LNCaP clone FGC (cell line): ENCODE data around the gene TIMM17A.

Source experiments
- DNase-seq: peaks from one replicate; pipeline ENCODE4 v3.0.0-alpha.2; 2011; ENCODE audit warnings: low read depth
- H3K4me3 ChIP-seq: 2 replicates; pipeline ENCODE4 v1.5.1; 2011; ENCODE audit warnings: mild to moderate bottlenecking, low read depth, low read length, control low read depth
- TF ChIP-seq, protein P1 (sequence below): IDR thresholded peaks from 2 replicates; pipeline ENCODE4 v1.5.1; 2012; ENCODE audit warnings: mild to moderate bottlenecking; ENCODE audit not compliant: control insufficient read depth, insufficient read depth; ENCODE audit errors: extremely low read depth

Gene TIMM17A

GRCh38 chr1:201990427-201990826, 35.1 kb downstream of the TIMM17A start:
- DNase-seq: peak; percentile 63
- TF ChIP-seq, protein P1, sequence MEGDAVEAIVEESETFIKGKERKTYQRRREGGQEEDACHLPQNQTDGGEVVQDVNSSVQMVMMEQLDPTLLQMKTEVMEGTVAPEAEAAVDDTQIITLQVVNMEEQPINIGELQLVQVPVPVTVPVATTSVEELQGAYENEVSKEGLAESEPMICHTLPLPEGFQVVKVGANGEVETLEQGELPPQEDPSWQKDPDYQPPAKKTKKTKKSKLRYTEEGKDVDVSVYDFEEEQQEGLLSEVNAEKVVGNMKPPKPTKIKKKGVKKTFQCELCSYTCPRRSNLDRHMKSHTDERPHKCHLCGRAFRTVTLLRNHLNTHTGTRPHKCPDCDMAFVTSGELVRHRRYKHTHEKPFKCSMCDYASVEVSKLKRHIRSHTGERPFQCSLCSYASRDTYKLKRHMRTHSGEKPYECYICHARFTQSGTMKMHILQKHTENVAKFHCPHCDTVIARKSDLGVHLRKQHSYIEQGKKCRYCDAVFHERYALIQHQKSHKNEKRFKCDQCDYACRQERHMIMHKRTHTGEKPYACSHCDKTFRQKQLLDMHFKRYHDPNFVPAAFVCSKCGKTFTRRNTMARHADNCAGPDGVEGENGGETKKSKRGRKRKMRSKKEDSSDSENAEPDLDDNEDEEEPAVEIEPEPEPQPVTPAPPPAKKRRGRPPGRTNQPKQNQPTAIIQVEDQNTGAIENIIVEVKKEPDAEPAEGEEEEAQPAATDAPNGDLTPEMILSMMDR: no peak
- no peak overlapping the region for H3K4me3 ChIP-seq

DNA sequence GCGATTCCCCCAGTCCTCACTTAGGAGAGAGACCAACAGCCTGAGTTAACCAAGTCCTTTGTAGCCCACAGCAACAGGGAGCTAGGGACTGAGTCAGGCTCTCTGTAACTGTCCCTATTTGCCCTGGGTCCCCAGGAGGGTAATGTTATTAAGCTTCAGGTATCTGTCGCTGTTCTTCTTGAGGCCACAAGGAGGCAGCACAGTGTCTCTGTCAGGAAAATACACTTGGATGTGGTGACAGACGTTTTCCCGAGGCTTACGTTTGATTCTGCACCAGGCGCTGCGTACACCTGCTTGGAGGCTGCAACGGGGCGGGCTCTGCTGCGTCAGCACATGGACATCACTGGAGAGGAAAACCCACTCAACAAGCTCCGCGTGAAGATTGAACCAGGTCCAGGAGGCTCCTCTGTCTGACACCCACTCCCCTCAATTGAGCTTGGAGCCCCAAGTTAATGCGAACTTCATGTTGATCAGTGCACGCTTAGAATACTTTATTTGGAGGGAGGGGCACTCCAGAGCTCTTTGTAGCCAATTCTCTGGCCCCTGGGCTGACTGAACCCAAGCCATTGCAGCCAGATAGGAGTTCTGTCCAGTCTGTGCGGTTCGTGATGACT, 44.4 kb downstream of the TIMM17A start:
- H3K4me3 ChIP-seq: no peak overlapping the region
- DNase-seq: no peak
- TF ChIP-seq, protein P1: peak; percentile 92

DNA sequence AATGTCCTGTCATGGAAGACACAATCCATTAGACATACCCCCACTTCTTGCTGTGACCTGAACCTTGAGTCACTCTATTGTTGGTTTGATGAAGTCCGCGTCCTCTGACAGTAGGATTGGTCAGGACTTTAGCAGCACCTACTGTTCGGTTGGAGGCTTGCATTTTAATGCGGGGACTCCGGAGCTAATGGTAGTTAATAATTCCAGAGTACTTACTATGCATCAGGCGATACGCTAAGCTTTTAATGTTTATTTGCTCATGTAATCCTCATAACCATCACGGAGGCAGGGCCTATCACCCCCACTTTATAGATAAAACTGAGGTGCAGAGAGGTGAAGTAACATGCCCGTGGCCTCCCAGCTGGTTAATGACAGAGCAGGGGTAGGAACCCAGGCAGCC, 47.2 kb downstream of the TIMM17A start:
- TF ChIP-seq, protein P1: no peak
- no peak for DNase-seq
- no peak overlapping the region for H3K4me3 ChIP-seq

DNA sequence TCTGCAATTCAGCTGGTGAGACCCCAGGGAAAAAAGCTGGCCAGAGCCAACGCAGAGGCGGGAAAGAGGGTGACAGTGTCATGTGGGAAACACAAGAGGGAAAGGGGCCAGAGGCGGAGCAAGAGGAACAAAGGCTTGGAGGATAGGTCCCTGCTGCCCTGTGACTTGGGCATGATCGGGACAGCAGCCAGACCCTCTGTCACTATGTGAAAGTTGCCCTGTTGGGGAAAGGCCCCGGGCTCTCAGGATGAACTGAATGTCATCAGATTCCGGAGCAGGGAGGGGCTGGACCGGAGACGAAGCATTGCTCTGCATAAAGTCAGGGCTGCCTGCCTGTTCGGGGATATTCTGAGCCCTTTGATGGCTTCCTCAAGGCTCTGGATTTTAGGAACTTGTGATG, 49.4 kb downstream of the TIMM17A start:
- no peak overlapping the region for H3K4me3 ChIP-seq
- TF ChIP-seq, protein P1: no peak
- no peak for DNase-seq

GRCh38 chr1:202005958-202006357, 50.7 kb downstream of the TIMM17A start:
- no peak overlapping the region for H3K4me3 ChIP-seq
- TF ChIP-seq, protein P1: peak; percentile 45
- DNase-seq: no peak

DNA sequence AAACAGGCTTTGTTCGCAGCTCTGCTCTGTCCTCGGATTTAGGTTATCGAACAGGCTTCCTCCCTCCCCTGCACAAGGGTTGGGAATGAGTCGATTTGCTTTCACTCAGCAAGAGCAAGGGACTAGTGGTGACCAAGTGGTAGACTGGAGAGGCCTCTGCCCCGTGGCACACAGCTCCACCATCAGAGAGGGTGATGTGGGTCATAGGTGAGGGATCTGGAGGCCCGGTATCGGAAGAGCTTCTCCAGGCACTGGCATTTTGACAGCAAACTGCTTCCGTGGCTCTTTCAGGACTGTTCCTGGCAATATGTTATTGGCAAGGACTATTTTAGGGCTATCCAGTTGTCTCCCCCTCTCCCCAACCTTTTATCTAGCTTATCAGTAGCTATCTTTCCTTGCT, 52.0 kb downstream of the TIMM17A start:
- TF ChIP-seq, protein P1: no peak
- DNase-seq: no peak
- peak overlapping the region; percentile 51 for H3K4me3 ChIP-seq

GRCh38 chr1:202007805-202008489, 52.6 kb downstream of the TIMM17A start:
- TF ChIP-seq, protein P1: no peak
- peak overlapping the region; percentile 51 for H3K4me3 ChIP-seq
- DNase-seq: peak; percentile 67
